Adipocyte (in vitro differentiated cells): ENCODE measurements around the gene GOLPH3.

Experiments used
- DNase-seq: peaks from one replicate; pipeline ENCODE4 v3.0.0-alpha.2; 2015; ENCODE audit warnings: low read depth
- H3K27me3 ChIP-seq: replicated peaks from 2 replicates; pipeline ENCODE4 v1.7.0; 2013; ENCODE audit warnings: mild to moderate bottlenecking, low read length, moderate library complexity; ENCODE audit not compliant: control insufficient read depth, insufficient read depth
- H3K36me3 ChIP-seq: 2 replicates; pipeline ENCODE4 v1.7.0; 2013; ENCODE audit warnings: low read length, mild to moderate bottlenecking, moderate library complexity; ENCODE audit not compliant: control insufficient read depth, insufficient read depth, severe bottlenecking
- H3K4me1 ChIP-seq: 2 replicates; pipeline ENCODE4 v1.7.0; 2013; ENCODE audit warnings: mild to moderate bottlenecking, low read length, moderate library complexity; ENCODE audit not compliant: control insufficient read depth, insufficient read depth
- H3K4me3 ChIP-seq: 2 replicates; pipeline ENCODE4 v1.7.0; 2013; ENCODE audit warnings: mild to moderate bottlenecking, low read length, moderate library complexity
- H3K9ac ChIP-seq: 2 replicates; pipeline ENCODE4 v1.7.0; 2013; ENCODE audit warnings: mild to moderate bottlenecking, low read length, moderate library complexity
- H3K9me3 ChIP-seq: 2 replicates; pipeline ENCODE4 v1.7.0; 2013; ENCODE audit warnings: mild to moderate bottlenecking, low read length, moderate library complexity; ENCODE audit not compliant: control insufficient read depth

Gene GOLPH3

DNA sequence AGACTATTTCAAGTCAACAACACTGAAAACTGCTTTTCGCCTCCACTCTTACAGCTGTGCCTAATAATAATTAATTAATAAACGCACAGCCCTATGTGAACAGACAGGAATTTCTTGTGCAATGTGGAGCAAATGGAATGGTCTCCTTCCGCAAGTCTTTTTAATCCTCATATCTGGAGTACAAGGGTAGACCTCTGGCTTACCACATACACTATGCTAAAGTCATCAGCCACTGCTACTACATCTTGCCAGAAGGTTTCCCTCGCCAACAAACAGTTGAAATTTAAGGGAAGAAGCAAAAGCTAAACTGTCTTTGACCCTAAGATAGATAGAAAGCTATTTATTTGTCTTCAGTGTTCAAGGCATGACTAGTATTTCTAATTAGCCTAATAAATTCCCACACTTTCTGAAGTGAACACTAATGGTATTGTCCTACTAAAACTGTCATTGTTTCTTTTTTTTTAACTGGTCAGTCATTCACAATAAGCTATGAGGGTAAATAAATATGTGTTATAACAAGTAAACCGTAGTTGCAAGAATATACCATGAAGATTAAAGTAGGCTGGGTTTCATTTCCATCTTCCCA is 63.9 kb downstream of the GOLPH3 start:
- no peak for DNase-seq
- H3K4me3 ChIP-seq = no peak overlapping the region
- no peaks in the 10 kb centered on the region for H3K27me3 ChIP-seq
- no peak overlapping the region for H3K9ac ChIP-seq
- peaks cover 21% of the 10 kb centered on the region for H3K4me1 ChIP-seq
- peaks cover 84% of the 10 kb centered on the region for H3K36me3 ChIP-seq
- no peaks in the 10 kb centered on the region for H3K9me3 ChIP-seq

DNA sequence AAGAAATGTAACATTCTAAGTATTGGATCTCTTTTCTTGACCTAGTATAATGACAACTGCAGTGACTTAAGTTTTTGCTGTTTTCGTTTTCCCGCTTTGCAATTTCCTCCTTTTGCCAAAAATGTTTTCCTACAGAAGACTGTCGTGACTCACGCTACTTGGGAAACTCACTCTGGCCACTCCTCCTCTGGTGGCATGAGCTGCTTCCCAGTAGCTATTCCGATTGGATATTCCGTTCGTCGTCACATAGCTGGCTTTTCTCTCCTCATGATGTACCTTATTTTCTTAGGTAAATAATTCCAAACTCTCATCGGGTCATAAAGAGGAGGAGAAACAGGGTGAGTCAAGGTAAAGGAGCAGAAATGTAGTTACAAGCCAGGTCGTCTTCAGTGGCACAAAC is 64.9 kb downstream of the GOLPH3 start:
- Histone ChIP-seq H3K9me3 (no peaks in the 10 kb centered on the region), H3K9ac (no peak overlapping the region), H3K27me3 (no peaks in the 10 kb centered on the region), H3K4me3 (no peak overlapping the region), H3K36me3 (peaks cover 93% of the 10 kb centered on the region), H3K4me1 (peaks cover 21% of the 10 kb centered on the region)
- DNase-seq = no peak

DNA sequence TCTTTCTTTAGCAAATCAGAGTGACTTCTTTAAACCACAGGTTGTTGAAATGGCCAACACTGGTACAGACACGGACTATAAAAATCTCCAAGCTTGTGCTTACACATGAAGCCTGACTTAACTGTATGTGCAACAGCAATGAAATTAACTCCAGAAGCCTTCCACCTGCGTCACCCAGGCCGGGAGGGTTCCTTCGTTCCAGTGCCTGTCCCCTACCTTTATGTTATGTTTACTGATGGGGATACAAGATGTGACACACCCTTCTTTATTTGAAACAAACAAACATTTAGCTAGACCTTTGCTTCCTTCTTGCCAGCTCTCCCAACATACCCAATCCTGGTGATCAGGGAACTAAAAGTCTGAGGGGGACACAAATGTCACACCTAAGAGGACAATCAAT is 66.0 kb downstream of the GOLPH3 start:
- no peaks in the 10 kb centered on the region for H3K27me3 ChIP-seq
- no peak overlapping the region for H3K9ac ChIP-seq
- no peak for DNase-seq
- peaks cover 94% of the 10 kb centered on the region for H3K36me3 ChIP-seq
- no peaks in the 10 kb centered on the region for H3K9me3 ChIP-seq
- peaks cover 21% of the 10 kb centered on the region for H3K4me1 ChIP-seq
- H3K4me3 ChIP-seq = no peak overlapping the region

DNA sequence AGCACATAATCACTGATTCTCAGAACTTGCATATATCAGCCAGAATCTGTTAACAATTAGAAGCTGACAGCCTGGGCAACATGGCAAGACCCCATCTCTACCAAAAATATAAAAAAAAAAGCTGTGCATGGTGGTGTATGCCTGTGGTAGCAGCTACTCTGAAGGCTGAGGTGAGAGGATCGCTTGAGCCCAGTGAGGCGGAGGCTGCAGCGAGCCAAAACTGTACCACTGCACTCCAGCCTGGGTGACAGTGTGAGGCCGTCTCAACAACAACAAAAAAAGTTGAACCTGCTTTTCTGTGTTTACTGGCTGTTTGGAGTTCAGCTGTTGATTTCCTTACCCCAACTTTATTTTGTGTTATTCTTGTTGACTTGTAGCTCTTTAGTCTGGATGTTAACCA is 66.8 kb downstream of the GOLPH3 start:
- Histone ChIP-seq H3K4me3 (no peak overlapping the region), H3K36me3 (peaks cover 97% of the 10 kb centered on the region)

DNA sequence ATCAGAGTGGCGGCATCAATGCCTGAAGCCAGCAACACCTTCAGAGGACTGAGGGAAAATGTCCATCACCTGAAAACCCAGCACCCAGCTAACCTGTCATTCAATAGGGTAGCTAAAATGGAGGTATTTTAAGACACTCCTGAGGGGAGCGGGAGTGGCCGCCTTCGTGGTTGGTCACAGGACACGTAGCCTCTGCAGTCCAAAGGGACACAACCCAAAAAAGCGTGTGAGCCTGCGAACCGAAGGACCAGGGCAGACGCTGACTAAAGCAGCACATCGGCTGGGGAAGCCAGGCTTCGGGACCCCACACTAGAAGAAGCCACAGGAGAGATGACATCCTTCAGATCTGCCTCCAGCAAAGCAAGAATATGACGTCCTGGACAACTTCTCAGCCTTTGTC is 70.6 kb downstream of the GOLPH3 start:
- no peak overlapping the region for H3K9ac ChIP-seq
- no peak for DNase-seq
- H3K4me3 ChIP-seq = no peak overlapping the region
- peaks cover 2% of the 10 kb centered on the region for H3K4me1 ChIP-seq
- peaks cover 100% of the 10 kb centered on the region for H3K36me3 ChIP-seq
- H3K27me3 ChIP-seq = no peaks in the 10 kb centered on the region
- no peaks in the 10 kb centered on the region for H3K9me3 ChIP-seq

More for the DNA sequence above, 66.8 kb downstream of the GOLPH3 start:
- Histone ChIP-seq H3K4me1 (peaks cover 21% of the 10 kb centered on the region), H3K27me3 (no peaks in the 10 kb centered on the region), H3K9me3 (no peaks in the 10 kb centered on the region), H3K9ac (no peak overlapping the region)
- DNase-seq = no peak

DNA sequence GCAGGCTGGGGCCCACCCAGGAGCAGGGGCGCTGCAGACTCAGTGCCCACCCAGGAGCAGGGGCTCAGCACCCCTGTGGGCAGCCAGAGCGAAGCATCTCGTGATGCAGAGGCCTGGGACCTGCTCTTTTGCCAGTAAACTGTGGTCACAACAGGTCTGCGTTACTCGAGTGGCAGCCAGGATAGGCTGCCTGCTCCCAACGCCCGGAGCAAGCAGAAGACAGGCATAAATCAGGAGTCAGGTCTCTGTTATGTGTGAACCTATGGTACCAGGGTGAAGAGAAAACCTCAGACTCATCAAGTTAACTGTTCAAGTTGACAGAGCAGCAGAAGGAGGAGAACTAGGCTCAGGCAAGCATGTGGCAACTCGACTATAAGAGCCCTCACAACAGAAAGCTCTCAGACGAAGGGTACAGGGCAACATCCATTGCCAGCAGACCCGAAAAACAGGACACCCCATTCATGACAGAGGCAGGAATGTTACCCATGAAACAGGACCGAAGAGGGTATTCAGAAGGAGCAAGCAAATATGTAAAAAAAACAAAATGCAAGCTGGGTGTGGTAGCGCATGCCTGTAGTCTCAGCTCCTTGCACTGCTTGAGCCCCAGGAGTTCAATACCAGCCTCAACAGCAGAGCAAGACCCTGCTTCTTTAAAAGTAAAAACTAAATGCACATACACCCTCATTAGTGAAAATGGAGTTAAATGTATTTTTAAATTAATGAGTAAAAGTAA is 71.7 kb downstream of the GOLPH3 start:
- H3K9ac ChIP-seq = no peak overlapping the region
- peaks cover 100% of the 10 kb centered on the region for H3K36me3 ChIP-seq
- H3K27me3 ChIP-seq = no peaks in the 10 kb centered on the region
- H3K9me3 ChIP-seq = no peaks in the 10 kb centered on the region
- no peaks in the 10 kb centered on the region for H3K4me1 ChIP-seq
- DNase-seq = no peak
- no peak overlapping the region for H3K4me3 ChIP-seq

DNA sequence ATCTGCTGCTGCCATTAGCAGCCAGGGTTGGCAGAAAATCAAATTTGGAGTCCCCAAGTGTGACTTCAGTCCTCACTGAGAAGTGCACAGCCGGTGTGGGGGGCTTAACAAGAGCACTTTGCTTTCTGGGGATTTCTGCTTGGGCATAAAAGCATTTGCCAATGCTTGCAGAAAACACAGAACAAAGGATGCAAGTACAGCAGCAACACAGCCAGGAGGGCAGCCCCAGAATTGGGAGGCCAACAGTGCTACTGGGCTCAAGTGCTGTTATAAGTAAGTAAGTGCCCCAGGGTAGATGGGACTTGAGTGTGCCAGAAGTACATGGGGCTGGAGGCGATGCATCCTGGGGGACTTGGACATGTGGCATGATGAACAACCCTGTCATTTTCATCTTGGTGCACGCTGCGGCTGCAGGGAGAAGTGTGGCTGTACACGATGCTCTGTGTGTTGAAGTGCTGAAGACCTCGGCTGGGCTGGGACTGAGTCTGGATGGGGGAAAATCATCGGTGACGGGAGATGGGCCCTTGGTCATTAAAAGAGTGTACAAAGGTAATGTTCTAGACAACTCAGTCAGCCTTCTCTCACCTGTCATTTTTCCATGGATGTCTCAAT is 73.3 kb downstream of the GOLPH3 start:
- DNase-seq = no peak
- peaks cover 91% of the 10 kb centered on the region for H3K36me3 ChIP-seq
- H3K4me3 ChIP-seq = no peak overlapping the region

DNA sequence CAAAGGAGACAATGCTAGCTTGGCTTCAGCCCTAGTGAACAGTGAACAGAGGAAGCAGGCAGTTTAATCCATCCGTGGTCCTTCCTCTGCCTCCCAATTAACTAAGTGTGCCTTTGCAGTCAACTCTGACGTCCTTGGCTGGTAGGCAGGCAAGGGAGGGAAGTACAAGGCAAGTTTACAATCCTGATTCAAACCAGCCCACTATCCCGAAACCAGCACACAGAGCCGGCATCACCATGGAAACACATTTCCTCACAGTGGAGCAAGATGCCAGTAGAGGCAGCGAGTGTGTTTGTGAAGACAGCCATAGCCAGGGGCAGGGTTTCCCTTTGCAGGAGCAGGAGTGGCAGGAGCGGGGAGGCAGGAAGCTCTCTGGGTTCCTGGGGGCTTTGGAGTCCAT is 73.9 kb downstream of the GOLPH3 start:
- Histone ChIP-seq H3K27me3 (no peaks in the 10 kb centered on the region), H3K36me3 (peaks cover 85% of the 10 kb centered on the region), H3K9me3 (no peaks in the 10 kb centered on the region), H3K4me1 (peaks cover 2% of the 10 kb centered on the region), H3K4me3 (no peak overlapping the region), H3K9ac (no peak overlapping the region)
- DNase-seq = peak; percentile 9

More for the DNA sequence above, 73.3 kb downstream of the GOLPH3 start:
- no peaks in the 10 kb centered on the region for H3K4me1 ChIP-seq
- H3K9me3 ChIP-seq = no peaks in the 10 kb centered on the region
- no peaks in the 10 kb centered on the region for H3K27me3 ChIP-seq
- H3K9ac ChIP-seq = no peak overlapping the region

DNA sequence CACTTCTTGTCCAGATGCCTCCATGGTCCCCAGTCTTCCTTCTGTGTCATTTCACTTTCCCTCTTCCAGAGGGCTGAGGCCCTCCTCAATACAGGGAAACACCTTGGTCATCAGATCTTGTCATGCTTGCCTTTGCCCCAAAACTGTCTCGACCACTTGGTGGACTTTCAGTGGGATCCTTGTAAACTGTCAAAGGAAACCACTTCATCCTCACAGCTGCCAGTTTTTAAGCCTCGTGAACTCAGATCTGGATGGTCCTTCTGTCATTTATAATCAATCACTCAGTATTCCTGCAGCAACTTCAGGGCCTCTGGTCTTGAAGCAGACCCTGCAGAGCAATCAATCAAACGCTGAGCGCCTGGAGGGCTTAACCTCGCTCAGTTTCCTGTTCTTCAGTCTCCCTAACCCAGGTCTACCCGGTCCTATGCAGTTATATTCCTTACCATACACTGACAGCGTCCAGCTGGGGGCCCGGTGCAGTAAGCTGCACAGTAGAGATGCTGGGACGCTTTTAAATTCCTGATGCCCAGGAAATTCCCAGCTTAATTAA is 74.6 kb downstream of the GOLPH3 start:
- Histone ChIP-seq H3K9me3 (no peaks in the 10 kb centered on the region), H3K36me3 (peaks cover 82% of the 10 kb centered on the region), H3K9ac (no peak overlapping the region), H3K4me3 (no peak overlapping the region), H3K4me1 (peaks cover 7% of the 10 kb centered on the region), H3K27me3 (no peaks in the 10 kb centered on the region)
- DNase-seq = no peak

DNA sequence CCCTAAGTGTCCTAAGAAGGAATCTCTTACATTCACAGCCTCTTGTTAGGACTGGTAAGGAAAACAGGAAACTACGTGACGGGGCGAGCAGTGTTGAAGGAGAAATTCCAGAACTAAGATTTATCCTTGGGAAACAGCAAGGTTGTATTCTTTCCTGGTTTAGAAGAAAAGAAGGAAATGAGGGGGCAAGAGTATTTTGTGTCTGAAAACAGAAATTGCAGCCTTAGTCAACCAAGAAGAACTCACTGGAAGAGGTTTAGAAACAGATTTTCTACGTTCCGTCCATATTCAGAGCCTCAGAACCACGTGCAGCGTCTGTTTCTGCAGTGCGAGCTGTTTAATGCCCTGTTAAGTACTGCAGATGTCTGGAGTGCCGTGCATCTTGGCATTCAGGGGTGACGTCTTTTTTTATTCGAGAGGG is 75.2 kb downstream of the GOLPH3 start:
- H3K9me3 ChIP-seq = no peaks in the 10 kb centered on the region
- no peak overlapping the region for H3K9ac ChIP-seq
- no peak for DNase-seq
- H3K27me3 ChIP-seq = no peaks in the 10 kb centered on the region
- H3K36me3 ChIP-seq = peaks cover 82% of the 10 kb centered on the region
- no peak overlapping the region for H3K4me3 ChIP-seq
- peaks cover 9% of the 10 kb centered on the region for H3K4me1 ChIP-seq

DNA sequence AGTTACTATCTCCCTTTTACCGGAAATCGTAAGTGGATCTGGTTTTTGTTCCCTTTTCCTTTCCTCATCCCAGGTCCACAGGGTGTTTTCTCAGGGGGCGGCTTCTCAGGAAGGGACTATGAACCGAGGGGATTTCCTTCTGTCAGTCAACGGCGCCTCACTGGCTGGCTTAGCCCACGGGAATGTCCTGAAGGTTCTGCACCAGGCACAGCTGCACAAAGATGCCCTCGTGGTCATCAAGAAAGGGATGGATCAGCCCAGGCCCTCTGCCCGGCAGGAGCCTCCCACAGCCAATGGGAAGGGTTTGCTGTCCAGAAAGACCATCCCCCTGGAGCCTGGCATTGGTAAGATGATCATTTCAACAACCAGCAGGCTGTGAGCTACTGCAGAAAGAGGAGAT is 75.8 kb downstream of the GOLPH3 start:
- H3K9ac ChIP-seq = no peak overlapping the region
- H3K27me3 ChIP-seq = no peaks in the 10 kb centered on the region
- no peak for DNase-seq
- H3K4me3 ChIP-seq = no peak overlapping the region
- peaks cover 77% of the 10 kb centered on the region for H3K36me3 ChIP-seq
- H3K4me1 ChIP-seq = peaks cover 15% of the 10 kb centered on the region
- H3K9me3 ChIP-seq = no peaks in the 10 kb centered on the region
